SKM-1 treated with dmso at 0.1 percent for 144 hours (cell line): ENCODE results near the gene ZNRD2.

Experiments used
- DNase-seq: peaks from one replicate; lab custom pipeline; 2025; ENCODE audit not compliant: unreplicated experiment; lab: John Stamatoyannopoulos, UW

ZNRD2 gene

DNA sequence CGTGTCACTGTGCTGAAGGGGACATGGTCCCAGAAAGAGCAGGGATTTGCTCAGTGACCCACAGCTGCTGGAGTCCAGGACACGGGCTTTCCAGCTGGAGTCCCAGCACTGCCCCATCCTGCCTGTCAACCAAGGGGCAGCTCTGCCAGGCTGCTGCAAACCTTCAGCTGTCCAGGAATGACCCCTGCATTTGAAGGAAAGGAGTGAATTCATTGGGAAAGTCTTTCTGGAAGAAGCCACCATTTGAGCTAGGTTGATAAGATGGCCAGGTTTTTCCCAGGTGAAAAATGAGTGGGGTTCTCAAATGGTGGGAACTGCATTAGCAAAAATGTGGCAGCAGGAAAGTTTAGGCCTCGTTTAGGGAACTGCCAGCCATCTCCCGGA is 16.0 kb downstream of the ZNRD2 start:
- no peak for DNase-seq

- DNase-seq = no peak
Measured at GRCh38 chr11:65586676-65587075, 16.4 kb downstream of the ZNRD2 start.

DNA sequence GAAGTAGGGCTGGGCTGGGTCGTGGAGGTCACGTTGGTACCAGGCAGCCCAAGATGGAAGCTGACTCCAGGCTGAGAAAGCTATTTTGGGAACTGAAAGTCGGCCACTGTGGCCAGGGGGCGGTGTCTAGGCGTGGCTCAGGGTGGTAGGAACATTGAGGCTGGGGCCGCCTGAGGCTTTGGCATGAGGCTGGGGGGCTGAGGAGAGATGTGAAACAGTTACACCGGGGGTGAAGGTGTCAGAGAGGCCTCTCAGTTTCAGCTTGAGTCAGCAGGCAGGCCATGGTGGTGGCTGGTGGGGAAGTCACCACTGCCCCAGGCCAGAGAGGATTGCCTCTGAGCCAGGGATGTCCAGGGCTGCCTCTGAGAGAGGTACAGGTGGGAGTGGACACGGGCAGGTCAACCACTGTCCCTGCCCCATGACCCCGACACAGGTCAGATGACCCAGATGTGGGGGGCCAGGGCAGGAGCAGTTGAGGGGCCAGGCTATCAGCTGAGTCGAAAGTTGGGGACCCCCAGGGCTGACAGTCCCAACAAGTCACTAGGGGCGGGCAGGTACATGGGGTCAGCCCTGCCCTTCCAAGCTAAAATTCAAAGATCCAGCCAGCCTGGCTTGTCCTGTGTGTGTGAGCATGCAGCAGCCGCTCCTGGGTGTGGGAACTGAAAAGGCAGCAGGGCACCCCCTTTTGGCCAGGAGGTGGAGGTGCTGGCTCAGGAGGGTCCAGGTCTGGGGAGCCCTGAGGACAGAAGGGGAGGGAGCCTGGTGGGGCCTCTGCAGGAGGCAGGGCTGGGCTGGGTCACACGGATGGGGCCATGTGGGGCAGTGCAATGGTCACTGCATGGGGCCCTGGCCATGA is 18.1 kb downstream of the ZNRD2 start:
- peak; percentile 42 for DNase-seq

GRCh38 chr11:65589444-65590239 is 19.4 kb downstream of the ZNRD2 start:
- DNase-seq = no peak

DNA sequence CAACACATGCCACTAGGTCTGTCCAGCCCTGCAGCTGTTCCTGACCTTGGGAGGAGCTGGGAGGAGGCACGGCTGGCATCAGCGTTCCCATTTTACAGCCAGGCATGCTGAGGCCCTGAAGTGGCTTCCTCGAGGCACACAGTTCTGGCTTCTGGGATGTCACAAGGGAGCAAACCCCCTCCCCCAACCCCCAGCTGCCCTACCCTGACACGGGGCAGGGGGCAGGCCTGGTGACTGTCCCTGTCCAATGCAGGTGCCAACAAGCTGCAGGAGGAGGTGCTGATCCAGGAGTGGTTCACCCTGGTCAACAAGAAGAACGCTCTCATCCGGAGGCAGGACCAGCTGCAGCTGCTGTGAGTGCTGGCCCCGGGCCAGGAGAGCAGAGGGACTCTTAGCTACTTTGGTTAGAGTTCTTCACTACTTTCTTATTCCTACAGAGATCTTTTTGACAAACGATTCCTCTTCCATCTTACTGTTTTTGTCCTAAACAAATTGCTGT is 20.0 kb downstream of the ZNRD2 start:
- DNase-seq = no peak

DNA sequence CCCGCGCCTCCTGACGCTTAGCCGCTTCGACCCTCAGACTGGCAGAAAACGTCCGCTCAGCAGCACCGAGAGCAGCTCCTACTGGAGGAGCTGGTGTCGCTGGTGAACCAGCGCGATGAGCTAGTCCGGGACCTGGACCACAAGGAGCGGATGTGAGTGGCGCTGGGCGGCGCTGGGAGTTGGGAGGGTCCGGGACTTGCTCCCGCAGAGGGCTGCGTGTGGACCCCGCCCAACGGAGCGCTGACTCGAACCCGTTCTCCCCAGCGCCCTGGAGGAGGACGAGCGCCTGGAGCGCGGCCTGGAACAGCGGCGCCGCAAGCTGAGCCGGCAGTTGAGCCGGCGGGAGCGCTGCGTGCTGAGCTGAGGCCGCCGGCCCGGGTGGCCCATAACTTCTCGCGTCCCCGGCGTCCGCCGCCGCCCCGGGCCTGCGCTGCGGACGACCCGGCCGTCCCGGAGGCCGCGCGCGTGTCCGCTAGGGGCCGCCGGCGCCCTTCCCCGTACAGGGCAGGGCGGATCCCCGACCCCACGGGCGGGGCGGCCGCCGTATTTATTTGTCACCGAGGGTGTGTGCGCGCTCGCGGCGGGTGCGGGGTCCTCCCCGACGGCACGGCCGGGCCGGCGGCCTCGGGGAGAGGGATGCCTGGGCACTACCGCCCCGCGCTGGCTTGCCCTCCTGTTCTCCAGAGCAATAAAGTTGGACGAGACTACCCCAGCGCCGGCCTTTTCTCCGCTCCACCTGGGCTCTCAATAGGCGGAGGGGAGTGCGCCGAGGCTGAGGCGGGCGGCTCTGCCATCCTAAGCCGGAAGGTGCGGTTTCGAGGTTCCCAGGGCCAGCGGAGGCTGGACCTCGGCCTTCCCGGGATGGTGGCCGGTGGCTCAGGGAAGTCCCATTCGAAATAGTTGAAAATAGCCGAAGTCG is 21.9 kb downstream of the ZNRD2 start:
- no peak for DNase-seq

- DNase-seq = no peak
Measured at GRCh38 chr11:65592858-65593517, 22.7 kb downstream of the ZNRD2 start.

DNA sequence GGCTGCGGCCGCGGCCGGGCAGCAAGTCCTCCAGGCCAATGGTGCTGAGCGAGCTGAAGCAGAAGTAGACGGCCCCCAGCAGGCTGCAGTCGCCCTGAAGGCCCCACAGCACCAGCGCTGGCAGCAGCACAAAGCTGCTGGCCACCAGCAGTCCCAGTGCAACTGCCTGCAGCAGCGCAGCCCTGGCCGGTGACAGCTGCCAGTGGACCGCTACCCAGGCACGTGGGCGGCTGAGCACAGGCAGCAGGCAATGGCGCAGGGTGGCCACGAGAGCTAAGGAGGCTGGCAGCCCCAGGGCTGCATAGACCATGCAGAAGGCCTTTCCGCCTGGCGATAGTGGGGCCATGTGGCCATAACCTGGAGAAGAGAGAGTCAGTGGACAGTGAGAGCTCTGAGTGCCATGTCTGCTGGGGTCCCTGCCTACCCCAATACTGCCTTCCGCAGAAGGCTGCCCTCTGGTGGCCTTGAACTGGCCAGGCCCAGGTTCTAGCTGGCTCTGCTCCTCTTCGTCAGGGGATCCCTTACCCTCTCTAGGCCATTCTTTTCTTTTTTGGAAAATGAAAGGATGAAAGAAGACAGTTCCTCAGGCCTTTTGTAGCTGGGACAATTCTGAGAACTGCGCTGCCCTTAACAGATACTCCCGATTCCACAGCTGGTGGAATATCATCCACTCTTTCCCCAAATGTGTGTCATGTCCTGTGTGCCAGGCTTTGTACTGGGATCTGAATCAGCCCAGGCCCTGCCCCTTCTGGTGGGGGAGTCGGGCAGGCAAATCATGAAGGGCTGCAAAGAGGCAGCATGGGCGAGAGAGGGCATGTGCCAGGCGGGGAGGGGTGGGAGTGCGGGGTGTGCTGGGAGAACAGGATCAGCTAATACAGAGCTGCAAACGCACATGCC is 23.5 kb downstream of the ZNRD2 start:
- DNase-seq = no peak

GRCh38 chr11:65595131-65595530 is 24.9 kb downstream of the ZNRD2 start:
- DNase-seq = no peak

GRCh38 chr11:65595543-65596281 is 25.4 kb downstream of the ZNRD2 start, which contains the start of gene KCNK7:
Gene KCNK7 (minus strand): TSS chr11:65595800. CDS start chr11:65595772, 28 bp downstream.
- DNase-seq = no peak

GRCh38 chr11:65596520-65596919 is 26.2 kb downstream of the ZNRD2 start:
- no peak for DNase-seq

DNA sequence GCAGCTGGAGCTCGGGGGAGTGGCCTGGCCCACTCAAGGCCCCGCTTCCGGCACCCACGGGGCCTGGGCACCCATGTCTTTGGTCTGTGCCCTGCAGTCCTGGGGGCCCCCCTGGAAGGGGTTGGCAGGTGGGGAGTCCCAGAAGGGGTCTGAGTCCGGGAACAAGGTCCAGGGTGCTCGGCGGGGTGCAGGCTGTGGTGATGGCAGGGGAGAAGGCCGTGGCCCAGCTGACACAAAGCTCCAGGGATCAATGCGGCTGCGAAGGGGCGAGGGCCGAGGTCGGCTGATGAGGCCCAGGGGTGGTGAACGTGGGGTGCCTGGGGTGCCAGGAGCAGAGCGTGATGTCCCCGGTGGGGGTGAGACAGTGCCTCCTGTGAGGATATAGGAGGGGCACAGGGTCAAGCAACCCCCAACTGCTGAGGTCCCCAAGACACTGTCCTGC is 28.0 kb downstream of the ZNRD2 start:
- no peak for DNase-seq

- no peak for DNase-seq
Measured at GRCh38 chr11:65599216-65599954, 29.1 kb downstream of the ZNRD2 start.

DNA sequence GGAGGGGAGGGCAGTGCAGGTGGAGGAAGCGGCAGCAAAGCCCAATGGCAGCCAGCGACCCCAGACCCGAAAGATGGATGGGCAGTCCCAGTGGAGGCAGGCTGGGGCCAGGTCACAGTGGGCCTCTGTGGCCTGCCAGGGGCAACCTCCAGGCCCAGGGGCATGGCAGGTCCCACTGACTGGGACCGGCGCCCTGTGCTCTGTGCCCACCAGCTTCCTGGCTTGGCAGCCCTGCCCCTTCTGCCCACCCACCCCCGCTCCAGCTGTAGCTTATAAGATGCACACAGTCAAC is 29.6 kb downstream of the ZNRD2 start:
- DNase-seq = no peak

- no peak for DNase-seq
Measured at GRCh38 chr11:65604258-65604657, 34.0 kb downstream of the ZNRD2 start.

DNA sequence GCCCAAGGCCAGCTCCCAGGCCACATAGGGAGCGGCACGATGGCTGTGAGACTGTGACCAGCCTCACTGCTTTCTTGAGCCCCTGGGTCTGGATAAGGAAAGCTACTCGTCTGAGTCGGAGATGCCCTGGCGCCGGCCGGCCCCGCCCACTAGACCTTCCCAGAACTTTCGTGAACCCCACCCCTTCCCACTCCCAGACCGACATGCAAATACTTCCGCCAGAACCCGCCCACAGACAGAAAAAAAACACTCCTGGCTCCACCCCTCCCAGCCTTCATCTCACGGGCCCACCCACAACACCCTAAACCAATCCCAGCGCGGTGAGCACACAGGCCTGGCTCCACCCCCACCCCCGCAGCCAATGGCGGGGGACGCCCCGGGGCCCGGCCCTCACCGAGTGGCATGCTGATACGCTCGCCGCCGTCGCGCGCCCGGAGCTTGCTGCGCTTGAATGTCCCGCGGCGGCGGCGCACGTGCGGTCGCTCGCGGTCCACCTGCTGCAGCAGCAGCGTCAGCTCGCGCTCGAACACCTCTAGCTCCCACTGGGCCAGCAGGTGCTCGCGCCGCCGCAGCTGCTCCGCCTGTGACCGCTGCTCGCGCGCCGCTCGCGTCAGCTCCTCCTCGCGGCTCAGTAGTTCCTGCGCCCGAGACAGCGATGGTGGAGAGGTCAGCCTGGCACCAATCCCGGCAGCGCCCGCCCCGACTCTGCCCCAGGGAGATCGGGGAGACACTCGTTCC is 36.8 kb downstream of the ZNRD2 start:
- DNase-seq = no peak

- DNase-seq = no peak
Measured at GRCh38 chr11:65607614-65608426, 37.5 kb downstream of the ZNRD2 start.
